Measurements from ENCODE around the gene DCHS1.
"Not testable (repeated sequence)": the region's sequence is repeated elsewhere in the genome, so short reads cannot be mapped to it uniquely, and the experiment has no call there.

Gene DCHS1

DNA sequence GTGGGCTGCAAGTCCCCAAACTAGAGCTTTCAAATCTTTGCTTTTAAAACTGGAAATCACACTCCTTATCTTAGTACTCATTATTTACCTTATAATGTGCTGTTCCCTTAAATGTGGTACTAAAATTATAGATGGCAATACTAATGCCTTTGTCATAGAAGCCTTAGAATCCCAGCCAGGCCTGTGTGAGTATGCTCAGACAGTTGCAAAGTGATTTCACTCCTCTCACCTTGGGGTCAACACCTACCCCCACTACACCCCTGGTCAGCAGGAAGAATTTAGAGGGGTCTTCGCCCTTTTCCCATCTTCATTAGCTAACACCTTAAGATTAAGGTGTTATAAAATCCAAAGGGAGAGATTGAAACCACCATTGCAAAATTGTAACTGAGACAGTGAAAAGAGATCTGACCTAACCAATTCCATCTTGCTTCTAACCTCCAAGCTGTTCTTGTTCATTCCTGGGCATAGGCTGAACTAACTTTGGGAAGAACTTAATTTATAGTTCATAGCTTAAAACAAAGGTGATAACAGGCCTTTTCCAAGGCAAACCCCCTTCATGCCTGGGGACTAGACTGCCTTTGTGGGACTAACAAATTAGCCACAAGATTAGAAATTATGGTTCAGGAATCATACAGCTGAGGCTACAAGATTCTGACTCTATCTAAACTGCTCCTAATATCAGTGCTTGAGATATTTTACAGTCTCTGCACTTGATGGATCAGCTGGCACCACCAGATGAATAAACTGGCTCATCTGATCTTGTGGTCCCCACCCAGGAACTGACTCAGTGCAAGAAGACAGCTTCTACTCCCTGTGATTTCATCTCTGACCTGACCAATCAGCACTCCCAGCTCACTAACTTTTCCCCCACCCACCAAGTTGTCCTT lies 38.0 kb upstream of the DCHS1 start:
- Histone ChIP-seq H3K4me1 (ENCODE audit: control extremely low read depth in 1 of 4, control insufficient read depth in 4 of 4, insufficient read depth in 4 of 4, low read length in 3 of 4) (no peaks in the 10 kb centered on the region), H3K27me3 (replicated peaks in 2 of 5; ENCODE audit: control insufficient read depth in 4 of 5, insufficient read depth in 5 of 5, low read length in 4 of 5) (no peaks in the 10 kb centered on the region), H3K27ac (ENCODE audit: insufficient read depth in 1 of 2, low read depth in 1 of 2, low read length in 2 of 2, poor library complexity in 1 of 2, severe bottlenecking in 2 of 2) (no peak overlapping the region), H3K36me3 (ENCODE audit: control insufficient read depth in 4 of 4, insufficient read depth in 4 of 4, low read length in 3 of 4) (no peaks in the 10 kb centered on the region), H3K9me3 (ENCODE audit: control extremely low read depth in 1 of 5, control insufficient read depth in 4 of 5, insufficient read depth in 2 of 5, low read depth in 1 of 5, low read length in 4 of 5) (no peaks in the 10 kb centered on the region), H3K4me3 (ENCODE audit: control insufficient read depth in 1 of 7, extremely low read depth in 1 of 7, insufficient read depth in 4 of 7, low read depth in 2 of 7, low read length in 6 of 7) (no peak overlapping the region)
- ChIA-PET POLR2A (interaction anchor here (0.6 kb wide), 1 partner anchor 48 kb away, joined by 4 read pairs; no protein-coding TSS in a partner anchor), CTCF (interaction anchor here (0.6 to 1.1 kb wide), 4 partner anchors 10 to 262 kb away, joined by 3 read pairs; no protein-coding TSS in a partner anchor)
- DNase-seq, result peak in 1 of 3 donors; percentile 7
- no CpG with 5 or more reads among the region's 1 CpG for WGBS (ENCODE audit: insufficient coverage)

DNA sequence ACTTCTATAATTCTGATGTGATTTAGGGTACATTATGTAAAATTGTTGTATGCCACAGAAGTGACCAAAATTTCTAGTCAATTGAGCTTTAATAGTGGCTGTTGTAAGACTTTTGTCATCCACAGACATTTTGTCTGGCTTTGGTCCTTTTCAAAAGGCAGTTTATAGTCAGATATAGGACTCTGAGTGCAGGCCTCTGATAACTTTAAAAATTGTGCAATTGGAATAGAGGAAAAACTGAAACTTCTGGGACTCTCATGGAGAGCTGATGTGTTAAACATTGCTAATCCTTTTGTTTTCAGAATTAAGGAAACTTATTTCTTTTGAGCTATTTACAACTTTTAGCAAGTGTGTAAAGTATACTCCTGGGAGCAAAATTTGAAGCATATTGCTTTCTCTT lies 36.5 kb upstream of the DCHS1 start:
- POLR2A ChIA-PET, result no interaction called here

DNA sequence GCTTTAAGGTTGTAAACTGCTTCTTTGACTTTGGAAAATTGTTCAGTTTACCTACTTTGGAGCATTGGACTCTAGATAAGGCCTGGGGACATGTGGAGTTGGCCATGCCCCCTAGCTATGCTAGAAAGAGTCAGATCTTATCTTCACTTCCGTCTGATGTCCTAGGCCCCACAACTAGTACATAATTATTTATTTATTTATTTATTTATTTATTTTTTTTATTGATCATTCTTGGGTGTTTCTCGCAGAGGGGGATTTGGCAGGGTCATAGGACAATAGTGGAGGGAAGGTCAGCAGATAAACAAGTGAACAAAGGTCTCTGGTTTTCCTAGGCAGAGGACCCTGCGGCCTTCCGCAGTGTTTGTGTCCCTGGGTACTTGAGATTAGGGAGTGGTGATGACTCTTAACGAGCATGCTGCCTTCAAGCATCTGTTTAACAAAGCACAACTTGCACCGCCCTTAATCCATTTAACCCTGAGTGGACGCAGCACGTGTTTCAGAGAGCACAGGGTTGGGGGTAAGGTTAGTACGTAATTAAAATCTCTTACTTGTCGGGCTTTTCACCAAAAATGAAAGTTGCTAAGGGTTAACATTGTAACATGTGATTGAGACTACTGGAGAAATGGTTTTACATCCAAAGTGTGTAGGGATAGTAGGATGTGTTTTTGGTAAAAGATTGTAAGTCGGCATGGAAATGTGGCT lies 35.0 kb upstream of the DCHS1 start:
- H3K36me3 ChIP-seq (ENCODE audit: control insufficient read depth in 4 of 4, insufficient read depth in 4 of 4, low read length in 3 of 4); POLR2A ChIA-PET; H3K4me3 ChIP-seq (ENCODE audit: control insufficient read depth in 1 of 7, extremely low read depth in 1 of 7, insufficient read depth in 4 of 7, low read depth in 2 of 7, low read length in 6 of 7); DNase-seq; H3K4me1 ChIP-seq (ENCODE audit: control extremely low read depth in 1 of 4, control insufficient read depth in 4 of 4, insufficient read depth in 4 of 4, low read length in 3 of 4); CTCF ChIA-PET; H3K27ac ChIP-seq (ENCODE audit: insufficient read depth in 1 of 2, low read depth in 1 of 2, low read length in 2 of 2, poor library complexity in 1 of 2, severe bottlenecking in 2 of 2); H3K27me3 ChIP-seq (replicated peaks in 2 of 5; ENCODE audit: control insufficient read depth in 4 of 5, insufficient read depth in 5 of 5, low read length in 4 of 5); H3K9me3 ChIP-seq (ENCODE audit: control extremely low read depth in 1 of 5, control insufficient read depth in 4 of 5, insufficient read depth in 2 of 5, low read depth in 1 of 5, low read length in 4 of 5): not testable (repeated sequence)
- 100% methylated on average over 5 of the region's 11 CpGs for WGBS (ENCODE audit: insufficient coverage)

More for the DNA sequence above, 36.5 kb upstream of the DCHS1 start:
- H3K27ac ChIP-seq (ENCODE audit: insufficient read depth in 1 of 2, low read depth in 1 of 2, low read length in 2 of 2, poor library complexity in 1 of 2, severe bottlenecking in 2 of 2), result no peak overlapping the region
- CTCF ChIA-PET, result interaction anchor here (0.5 kb wide), 1 partner anchor 45 kb away, joined by 3 read pairs; no protein-coding TSS in a partner anchor
- H3K27me3 ChIP-seq (replicated peaks in 2 of 5; ENCODE audit: control insufficient read depth in 4 of 5, insufficient read depth in 5 of 5, low read length in 4 of 5), result no peaks in the 10 kb centered on the region
- H3K9me3 ChIP-seq (ENCODE audit: control extremely low read depth in 1 of 5, control insufficient read depth in 4 of 5, insufficient read depth in 2 of 5, low read depth in 1 of 5, low read length in 4 of 5), result no peaks in the 10 kb centered on the region
- no peak for DNase-seq
- no peaks in the 10 kb centered on the region for H3K4me1 ChIP-seq (ENCODE audit: control extremely low read depth in 1 of 4, control insufficient read depth in 4 of 4, insufficient read depth in 4 of 4, low read length in 3 of 4)
- no peaks in the 10 kb centered on the region for H3K36me3 ChIP-seq (ENCODE audit: control insufficient read depth in 4 of 4, insufficient read depth in 4 of 4, low read length in 3 of 4)
- no peak overlapping the region for H3K4me3 ChIP-seq (ENCODE audit: control insufficient read depth in 1 of 7, extremely low read depth in 1 of 7, insufficient read depth in 4 of 7, low read depth in 2 of 7, low read length in 6 of 7)

DNA sequence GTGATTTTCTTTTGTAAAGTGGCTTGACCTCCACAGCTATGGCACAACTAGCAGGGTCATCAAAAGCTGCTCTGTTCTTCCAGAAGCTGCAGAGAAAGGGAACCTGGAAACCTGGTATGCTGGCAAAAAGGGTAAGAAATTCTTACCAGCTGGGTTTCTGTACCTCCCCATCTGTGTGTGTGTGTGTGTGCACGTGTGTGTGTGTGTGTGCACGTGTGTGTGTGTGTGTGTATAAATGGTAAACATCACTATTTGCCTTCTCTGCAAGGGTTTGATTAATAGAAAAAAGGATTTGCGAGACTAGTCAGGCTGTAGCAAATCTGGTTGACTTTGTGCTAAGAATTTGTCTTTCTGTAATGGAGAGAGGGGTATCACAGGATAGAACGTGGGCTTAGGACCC lies 32.3 kb upstream of the DCHS1 start:
- H3K9me3 ChIP-seq (ENCODE audit: control extremely low read depth in 1 of 5, control insufficient read depth in 4 of 5, insufficient read depth in 2 of 5, low read depth in 1 of 5, low read length in 4 of 5), result no peaks in the 10 kb centered on the region
- no peaks in the 10 kb centered on the region for H3K36me3 ChIP-seq (ENCODE audit: control insufficient read depth in 4 of 4, insufficient read depth in 4 of 4, low read length in 3 of 4)
- DNase-seq, result no peak
- no peaks in the 10 kb centered on the region for H3K27me3 ChIP-seq (replicated peaks in 2 of 5; ENCODE audit: control insufficient read depth in 4 of 5, insufficient read depth in 5 of 5, low read length in 4 of 5)
- no peak overlapping the region for H3K4me3 ChIP-seq (ENCODE audit: control insufficient read depth in 1 of 7, extremely low read depth in 1 of 7, insufficient read depth in 4 of 7, low read depth in 2 of 7, low read length in 6 of 7)
- H3K27ac ChIP-seq (ENCODE audit: insufficient read depth in 1 of 2, low read depth in 1 of 2, low read length in 2 of 2, poor library complexity in 1 of 2, severe bottlenecking in 2 of 2), result no peak overlapping the region
- 94% methylated on average over 2 of the region's 4 CpGs for WGBS (ENCODE audit: insufficient coverage)
- CTCF ChIA-PET, result interaction anchor here (1.0 to 1.4 kb wide), 2 partner anchors 20 to 157 kb away, joined by 4 to 5 read pairs; no protein-coding TSS in a partner anchor
- POLR2A ChIA-PET, result no interaction called here
- H3K4me1 ChIP-seq (ENCODE audit: control extremely low read depth in 1 of 4, control insufficient read depth in 4 of 4, insufficient read depth in 4 of 4, low read length in 3 of 4), result peaks cover 3 to 7% (median 5%) of the 10 kb centered on the region in 4 experiments

DNA sequence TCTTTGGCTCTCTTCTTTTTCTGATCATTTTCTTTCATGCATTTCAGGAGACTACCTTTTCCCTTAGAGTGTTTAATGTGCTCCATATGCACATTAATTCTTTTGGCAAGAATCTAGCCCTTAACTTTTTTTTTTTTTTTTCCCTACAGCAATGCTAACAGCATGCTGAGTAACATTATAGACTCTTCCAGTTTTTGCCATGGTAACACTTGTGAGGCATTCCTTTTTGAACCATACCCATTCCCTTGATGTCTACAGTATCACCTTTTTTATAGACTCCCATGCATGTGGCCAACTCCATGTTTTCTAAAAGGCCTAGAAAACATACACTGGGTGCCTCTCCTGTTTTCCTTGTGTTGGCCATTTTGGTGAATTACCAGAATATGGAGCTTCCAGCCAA lies 30.4 kb upstream of the DCHS1 start:
- Histone ChIP-seq H3K4me3 (ENCODE audit: control insufficient read depth in 1 of 7, extremely low read depth in 1 of 7, insufficient read depth in 4 of 7, low read depth in 2 of 7, low read length in 6 of 7) (no peak overlapping the region), H3K27ac (ENCODE audit: insufficient read depth in 1 of 2, low read depth in 1 of 2, low read length in 2 of 2, poor library complexity in 1 of 2, severe bottlenecking in 2 of 2) (no peak overlapping the region), H3K9me3 (ENCODE audit: control extremely low read depth in 1 of 5, control insufficient read depth in 4 of 5, insufficient read depth in 2 of 5, low read depth in 1 of 5, low read length in 4 of 5) (no peaks in the 10 kb centered on the region), H3K36me3 (ENCODE audit: control insufficient read depth in 4 of 4, insufficient read depth in 4 of 4, low read length in 3 of 4) (peaks cover 1 to 7% (median 5%) of the 10 kb centered on the region in 4 experiments), H3K27me3 (replicated peaks in 2 of 5; ENCODE audit: control insufficient read depth in 4 of 5, insufficient read depth in 5 of 5, low read length in 4 of 5) (no peaks in the 10 kb centered on the region), H3K4me1 (ENCODE audit: control extremely low read depth in 1 of 4, control insufficient read depth in 4 of 4, insufficient read depth in 4 of 4, low read length in 3 of 4) (peaks cover 7 to 23% (median 18%) of the 10 kb centered on the region in 4 experiments)
- CTCF ChIA-PET, result interaction anchor here (1.6 kb wide), 1 partner anchor 20 kb away, joined by 3 read pairs; no protein-coding TSS in a partner anchor
- DNase-seq, result no peak
- POLR2A ChIA-PET, result no interaction called here

DNA sequence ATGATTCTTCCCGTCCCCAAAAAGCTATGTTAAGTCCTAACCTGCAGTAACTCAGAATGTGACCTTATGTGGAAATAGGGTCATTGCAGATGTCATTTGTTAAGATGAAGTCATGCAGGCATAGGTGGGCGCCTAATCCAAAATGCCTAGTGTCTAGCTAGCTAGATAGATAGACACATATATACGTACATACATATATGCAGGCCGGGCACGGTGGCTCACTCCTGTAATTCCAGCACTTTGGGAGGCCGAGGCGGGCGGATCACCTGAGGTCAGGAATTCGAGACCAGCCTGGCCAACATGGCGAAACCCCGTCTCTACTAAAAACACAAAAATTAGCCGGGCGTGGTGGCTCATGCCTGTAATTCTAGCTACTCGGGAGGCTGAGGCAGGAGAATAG lies 28.5 kb upstream of the DCHS1 start:
- CTCF ChIA-PET, result interaction anchor here (0.8 to 4.7 kb wide), 14 partner anchors 11 to 303 kb away, joined by 3 to 31 read pairs (median 4); partner anchors contain the start of genes DNHD1, ILK, RRP8 and TPP1
- POLR2A ChIA-PET; DNase-seq; H3K27me3 ChIP-seq (replicated peaks in 2 of 5; ENCODE audit: control insufficient read depth in 4 of 5, insufficient read depth in 5 of 5, low read length in 4 of 5); H3K9me3 ChIP-seq (ENCODE audit: control extremely low read depth in 1 of 5, control insufficient read depth in 4 of 5, insufficient read depth in 2 of 5, low read depth in 1 of 5, low read length in 4 of 5): not testable (repeated sequence)
- H3K4me3 ChIP-seq (ENCODE audit: control insufficient read depth in 1 of 7, extremely low read depth in 1 of 7, insufficient read depth in 4 of 7, low read depth in 2 of 7, low read length in 6 of 7), result peak overlapping the region in 5 of 7 experiments; percentile 34 to 99 (median 94)
- WGBS (ENCODE audit: insufficient coverage), result 95% methylated on average over 10 of the region's 14 CpGs
- peaks cover 7 to 23% (median 18%) of the 10 kb centered on the region in 4 experiments for H3K4me1 ChIP-seq (ENCODE audit: control extremely low read depth in 1 of 4, control insufficient read depth in 4 of 4, insufficient read depth in 4 of 4, low read length in 3 of 4)
- peaks cover 4 to 24% (median 10%) of the 10 kb centered on the region in 4 experiments for H3K36me3 ChIP-seq (ENCODE audit: control insufficient read depth in 4 of 4, insufficient read depth in 4 of 4, low read length in 3 of 4)
- H3K27ac ChIP-seq (ENCODE audit: insufficient read depth in 1 of 2, low read depth in 1 of 2, low read length in 2 of 2, poor library complexity in 1 of 2, severe bottlenecking in 2 of 2), result peak overlapping the region in 1 of 2 experiments; percentile 90
